Measurements from ENCODE around the gene TMEM175. TPM values are rescaled to one million over a fixed set of nuclear protein-coding genes. Genes with fewer than 3 reads are reported as not detected.

TMEM175 gene
- total and polyA plus RNA-seq, 9 of the 15 experiments (the other 6 are each of a cell fraction or from before 2014, with no cell fraction given) = 0.13 to 30.9 (median 9.4) TPM

GRCh38 chr4:997375-998071, 65.3 kb downstream of the TMEM175 start (continued):
- TF ChIP-seq E2F6 (IDR thresholded peaks at IDR 0.05; ENCODE audit: borderline replicate concordance in 1 of 2, extremely low read depth in 1 of 2, insufficient read depth in 1 of 2, insufficient read length in 1 of 2, low read depth in 1 of 2, low read length in 1 of 2, poor library complexity in 1 of 2, severe bottlenecking in 1 of 2) (peak in 1 of 2 experiments; percentile 92), HOXB6 (CRISPR knock-in tag; IDR thresholded peaks at IDR 0.05; ENCODE audit: borderline replicate concordance) (no peak), TAF15 (IDR thresholded peaks at IDR 0.05; ENCODE audit: low read depth, low read length) (no peak), SAFB (IDR thresholded peaks at IDR 0.05; ENCODE audit: borderline replicate concordance, low read depth, low read length) (0 out of 2 replicates have a peak, but pooled peaks have one; percentile 25), ZNF436 (CRISPR knock-in tag; IDR thresholded peaks at IDR 0.05) (no peak), PREB (CRISPR knock-in tag; IDR thresholded peaks at IDR 0.05) (no peak), ZNF695 (CRISPR knock-in tag; IDR thresholded peaks at IDR 0.05) (no peak), ILK (tag; IDR thresholded peaks at IDR 0.05; ENCODE audit: borderline replicate concordance, low read depth) (no peak), CREB1 (IDR thresholded peaks at IDR 0.05) (no peak), CREB1 (CRISPR knock-in tag; IDR thresholded peaks at IDR 0.05) (0 out of 2 replicates have a peak, but pooled peaks have one; percentile 12), AFF4 (CRISPR knock-in tag; IDR thresholded peaks at IDR 0.05) (peak; percentile 57; the same call in 1 of the 2 replicates), ZNF740 (CRISPR knock-in tag; IDR thresholded peaks at IDR 0.05) (no peak; the same call in 1 of the 2 replicates), ZNF740 (tag; IDR thresholded peaks at IDR 0.05) (peak in 1 of 2 experiments; percentile 62; a peak in 2 of 4 replicates), ZNF778 (CRISPR knock-in tag; IDR thresholded peaks at IDR 0.05) (no peak), ZFX (CRISPR knock-in tag; IDR thresholded peaks at IDR 0.05) (peak; percentile 88), POLR3A (IDR thresholded peaks at IDR 0.05; ENCODE audit: borderline replicate concordance, extremely low read depth, insufficient read depth, insufficient read length) (no peak), HMGN3 (IDR thresholded peaks at IDR 0.05; ENCODE audit: borderline replicate concordance, extremely low read depth, insufficient read length, low read depth, low read length) (peak; percentile 40), IRF9 (tag; IDR thresholded peaks at IDR 0.05) (no peak)

Measured in K562 (cell line).